AG04450 (cell line): ENCODE measurements around the gene PRODH. TPM values are rescaled to one million over a fixed set of nuclear protein-coding genes. Genes with fewer than 3 reads are reported as not detected.
"Not testable (repeated sequence)": the region's sequence is repeated elsewhere in the genome, so short reads cannot be mapped to it uniquely, and the experiment has no call there.

ENCODE experiments used
- CTCF ChIA-PET: fragments of 300-600, 350-600 bp; formaldehyde crosslinking; extraction: SDS; loops from one replicate; lab custom pipeline; 2022; ENCODE audit warnings: antibody characterized with exemption, inconsistent platforms; lab: Charles Lee
- POLR2A ChIA-PET: fragments of 350-600 bp; formaldehyde crosslinking; extraction: SDS; loops from one replicate; lab custom pipeline; 2021; ENCODE audit warnings: antibody characterized with exemption, inconsistent platforms; lab: Yijun Ruan, JAX
- DNase-seq: peaks from one replicate; pipeline ENCODE4 v3.0.0-alpha.2; 2011; ENCODE audit warnings: low read depth, low spot score
- H3K27ac ChIP-seq: one replicate; pipeline ENCODE4 v1.5.1; 2012; ENCODE audit warnings: low read depth, low read length, control low read depth
- H3K27me3 ChIP-seq: one replicate; pipeline ENCODE4 v1.6.0; 2012; ENCODE audit warnings: low read length; ENCODE audit not compliant: control insufficient read depth, insufficient read depth
- H3K4me3 ChIP-seq: 2 replicates; pipeline ENCODE4 v1.5.1; 2011; ENCODE audit warnings: mild to moderate bottlenecking, low read depth, low read length, control low read depth
- H3K9me3 ChIP-seq: 2 replicates; pipeline ENCODE4 v1.5.1; 2012; ENCODE audit warnings: low read length; ENCODE audit not compliant: control insufficient read depth, insufficient read depth
- CTCF ChIP-seq: IDR thresholded peaks from 2 replicates; pipeline ENCODE4 v1.5.1; 2011; ENCODE audit warnings: low read depth, low read length, control low read depth, inconsistent platforms
- polyA plus RNA-seq: library from polyadenylated mRNA; depleted of rRNA; stranded (reverse); fragments of >200 nt; gene quantifications from 2 replicates; pipeline ENCODE4 v1.2.3, GENCODE V29; 2011

PRODH gene
- polyA plus RNA-seq, 1 experiment = not detected

DNA sequence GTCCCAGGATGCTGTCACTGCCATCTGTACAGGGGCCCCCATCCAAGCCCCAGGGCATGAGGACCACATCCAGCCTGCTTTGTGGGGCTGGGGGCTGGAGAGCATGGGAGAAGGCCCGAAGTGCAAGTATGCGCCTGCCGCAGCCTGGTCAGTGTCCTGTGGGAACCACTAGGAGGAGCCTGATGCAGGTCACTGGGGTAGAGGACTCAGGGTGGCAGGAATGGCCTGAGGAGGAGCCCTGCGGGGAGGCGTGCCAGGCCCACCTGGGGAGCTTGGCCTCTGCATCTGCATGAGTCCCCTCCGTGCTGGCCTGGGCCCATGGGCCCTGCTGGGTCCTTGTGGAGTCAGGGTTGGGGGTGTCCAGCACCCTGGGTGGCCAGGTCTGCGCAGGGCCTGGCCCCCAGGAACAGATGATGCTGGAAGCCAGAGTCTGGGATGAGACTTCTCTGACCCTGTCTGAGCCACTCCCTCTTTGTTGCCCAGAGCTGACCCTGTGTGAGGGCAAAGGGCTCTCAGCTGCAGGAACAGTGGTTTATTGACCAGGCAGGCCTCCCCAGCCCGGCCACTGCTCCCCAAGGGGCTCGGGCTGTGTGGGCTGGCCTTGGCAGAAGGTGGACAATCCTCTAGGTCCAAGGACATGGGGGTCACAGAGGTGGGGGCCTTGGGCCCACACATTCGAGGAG, 23.7 kb downstream of the PRODH start:
- H3K9me3 ChIP-seq, POLR2A ChIA-PET, DNase-seq, H3K4me3 ChIP-seq, H3K27me3 ChIP-seq, CTCF ChIA-PET, H3K27ac ChIP-seq: not testable (repeated sequence)

DNA sequence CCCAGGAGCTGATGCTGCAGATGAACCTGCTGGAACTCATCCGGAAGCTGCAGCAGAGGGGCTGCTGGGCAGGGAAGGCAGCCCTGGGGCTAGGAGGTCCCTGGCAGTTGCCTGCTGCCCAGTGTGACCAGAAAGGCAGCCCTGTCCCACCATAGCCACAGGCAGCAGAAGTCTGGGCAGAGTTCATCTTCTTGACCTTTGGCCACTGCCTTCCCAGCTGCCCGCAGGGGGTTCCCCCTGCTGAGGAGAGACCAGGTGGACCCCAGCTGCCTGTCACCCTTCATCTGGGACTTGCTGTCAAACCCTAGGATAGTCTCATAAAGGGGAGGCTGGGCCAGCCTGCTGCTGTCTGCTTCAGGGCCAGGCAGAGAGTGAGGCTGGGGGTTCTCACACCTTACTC, 24.6 kb downstream of the PRODH start:
- H3K9me3 ChIP-seq, CTCF ChIA-PET, POLR2A ChIA-PET, H3K4me3 ChIP-seq, H3K27ac ChIP-seq, H3K27me3 ChIP-seq, DNase-seq: not testable (repeated sequence)

DNA sequence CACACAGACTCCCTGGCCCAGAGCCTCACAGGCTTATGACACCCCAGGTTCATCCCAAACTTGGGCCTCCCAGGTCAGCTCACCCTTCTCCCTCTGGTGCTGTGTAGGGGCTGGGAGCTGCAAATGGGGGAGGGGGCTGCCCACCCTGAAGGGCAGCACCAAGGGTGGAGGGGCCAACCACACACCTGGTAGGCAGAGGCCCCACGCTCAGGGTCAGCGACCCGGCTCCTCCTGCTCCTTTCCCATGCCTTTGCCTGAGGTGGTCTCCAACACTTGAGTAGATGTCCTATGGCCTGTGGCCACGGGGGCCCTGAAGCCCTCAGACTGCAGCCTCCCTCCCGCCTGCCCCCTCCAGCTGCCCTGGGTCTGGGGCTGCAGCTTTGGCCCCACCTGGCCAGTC, 26.5 kb downstream of the PRODH start:
- Histone ChIP-seq H3K27ac (no peak overlapping the region), H3K9me3 (no peaks in the 10 kb centered on the region), H3K4me3 (no peak overlapping the region), H3K27me3 (no peaks in the 10 kb centered on the region)
- no peak for TF ChIP-seq CTCF
- CTCF ChIA-PET = no interaction called here
- POLR2A ChIA-PET = no interaction called here
- DNase-seq = no peak

DNA sequence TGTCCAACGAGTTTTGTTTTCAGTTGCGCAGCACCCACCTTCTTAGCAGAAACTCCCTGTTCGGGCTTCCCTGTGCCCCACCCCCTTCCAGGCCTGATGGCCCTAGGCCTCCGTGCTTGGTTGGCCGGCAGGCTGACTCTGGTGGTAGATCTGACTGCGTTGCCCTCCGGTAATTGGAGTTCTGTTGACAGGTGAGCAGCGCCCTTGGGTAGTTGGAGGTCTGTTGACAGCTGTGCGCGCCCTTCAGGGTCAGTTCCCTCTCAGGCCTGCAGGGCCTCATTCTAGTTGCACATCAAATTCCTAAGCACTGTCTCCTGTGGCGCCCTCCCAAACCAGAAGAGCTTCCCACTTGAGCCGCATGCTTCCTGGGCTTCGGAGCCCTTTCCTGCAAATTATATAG, 29.2 kb downstream of the PRODH start:
- Histone ChIP-seq H3K27me3 (no peaks in the 10 kb centered on the region), H3K9me3 (no peaks in the 10 kb centered on the region), H3K4me3 (no peak overlapping the region), H3K27ac (no peak overlapping the region)
- TF ChIP-seq CTCF = no peak
- DNase-seq = no peak
- ChIA-PET CTCF (no interaction called here), POLR2A (no interaction called here)

DNA sequence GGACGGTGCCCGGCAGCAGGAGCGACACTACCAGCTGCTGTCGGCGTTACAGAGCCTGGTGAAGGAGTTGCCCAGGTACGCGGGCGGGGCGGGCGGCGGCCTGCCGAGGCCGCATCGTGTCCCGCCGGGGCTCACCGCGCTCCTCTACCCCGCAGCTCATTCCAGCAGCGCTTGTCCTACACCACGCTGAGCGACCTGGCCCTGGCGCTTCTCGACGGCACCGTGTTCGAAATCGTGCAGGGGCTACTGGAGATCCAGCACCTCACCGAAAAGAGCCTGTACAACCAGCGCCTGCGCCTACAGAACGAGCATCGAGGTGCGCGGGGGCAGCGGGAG, 29.7 kb downstream of the PRODH start:
- H3K4me3 ChIP-seq, CTCF ChIA-PET, POLR2A ChIA-PET, H3K27ac ChIP-seq, H3K9me3 ChIP-seq, H3K27me3 ChIP-seq, DNase-seq: not testable (repeated sequence)

- no peaks in the 10 kb centered on the region for H3K9me3 ChIP-seq
- CTCF ChIA-PET = interaction anchor here (0.6 kb wide), 1 partner anchor 8 kb away, joined by 3 read pairs; no protein-coding TSS in a partner anchor
- no peak within 1 kb of the TSS for H3K27ac ChIP-seq
- no peaks in the 10 kb centered on the region for H3K27me3 ChIP-seq
- no peak for DNase-seq
- no peak within 1 kb of the TSS for H3K4me3 ChIP-seq
- POLR2A ChIA-PET = interaction anchor here (0.6 kb wide), 1 partner anchor 206 kb away, joined by 3 read pairs; no protein-coding TSS in a partner anchor
- no peak for TF ChIP-seq CTCF
Observed at GRCh38 chr22:18905540-18906409, 30.3 kb downstream of the PRODH start, which contains the start of gene DGCR6. Gene DGCR6, plus strand, starts transcription at chr22:18906320. Its CDS starts 55 bp downstream, at chr22:18906375.

DNA sequence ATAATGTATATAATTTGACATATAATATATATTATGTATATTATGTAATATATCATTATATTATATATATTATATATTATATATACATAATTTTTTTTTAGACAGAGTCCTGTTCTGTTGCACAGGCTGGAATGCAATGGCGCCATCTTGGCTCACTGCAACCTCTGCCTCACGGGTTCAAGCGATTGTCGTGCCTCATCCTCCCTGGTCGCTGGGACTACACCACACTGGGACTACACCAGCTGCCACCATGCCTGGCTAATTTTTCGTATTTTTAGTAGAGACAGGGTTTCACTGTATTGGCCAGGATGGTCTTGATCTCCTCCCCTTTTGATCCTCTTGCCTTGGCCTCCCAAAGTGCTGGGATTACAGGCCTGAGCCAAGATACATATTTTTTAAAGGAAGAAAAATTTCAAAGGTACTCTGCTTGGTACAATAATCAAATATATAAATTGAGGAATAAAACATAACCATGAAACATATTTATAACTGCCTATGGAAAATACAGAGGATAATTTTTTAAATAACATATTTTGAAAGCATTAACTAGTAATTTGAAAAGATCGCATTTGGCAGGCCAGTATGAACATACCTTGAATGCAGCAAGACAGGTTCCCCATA, 39.9 kb downstream of the PRODH start:
- H3K9me3 ChIP-seq, POLR2A ChIA-PET, H3K27me3 ChIP-seq, H3K4me3 ChIP-seq, CTCF ChIA-PET, DNase-seq, H3K27ac ChIP-seq: not testable (repeated sequence)

DNA sequence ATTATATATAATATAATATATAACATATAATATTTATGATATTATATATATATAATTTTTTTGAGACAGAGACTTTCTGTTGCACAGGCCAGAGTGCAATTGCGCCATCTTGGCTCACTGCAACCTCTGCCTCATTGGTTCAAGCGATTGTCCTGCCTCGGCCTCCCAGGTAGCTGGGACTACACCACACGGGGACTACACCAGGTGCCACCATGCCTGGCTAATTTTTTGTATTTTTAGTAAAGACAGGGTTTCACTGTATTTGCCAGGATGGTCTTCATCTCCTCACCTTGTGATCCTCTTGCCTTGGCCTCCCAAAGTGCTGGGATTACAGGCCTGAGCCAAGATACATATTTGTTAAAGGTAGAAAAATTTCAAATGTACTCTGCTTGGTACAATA, 42.3 kb downstream of the PRODH start:
- DNase-seq, POLR2A ChIA-PET, H3K27me3 ChIP-seq, CTCF ChIA-PET, H3K4me3 ChIP-seq, H3K27ac ChIP-seq, H3K9me3 ChIP-seq: not testable (repeated sequence)
